Caco-2 (cell line): ENCODE results near the gene EHD1. TPM values are rescaled to one million over a fixed set of nuclear protein-coding genes. Genes with fewer than 3 reads are reported as not detected.

Experiments
- BruUV-seq: library from RNA; stranded (reverse); fragments of 400-500 nt; replicated peaks from 2 replicates; lab custom pipeline; 2021; lab: Mats Ljungman, UMichigan
- CTCF ChIA-PET: fragments of 300-600 bp; sonication (Branson Sonifier 250); formaldehyde crosslinking; loops from one replicate; lab custom pipeline; 2022; ENCODE audit warnings: antibody characterized with exemption; lab: Charles Lee
- POLR2A ChIA-PET: fragments of 300-600 bp; sonication (Branson Sonifier 250); formaldehyde crosslinking; loops from one replicate; lab custom pipeline; 2022; ENCODE audit warnings: antibody characterized with exemption; lab: Charles Lee
- DNase-seq, 2 experiments: peaks; one replicate each; pipeline versions ENCODE4 v3.0.0 to v3.0.0-alpha.2; 2020 to 2022
- H3K27me3 ChIP-seq: replicated peaks from 2 replicates; pipeline ENCODE4 v1.6.0; 2011; ENCODE audit warnings: low read length; ENCODE audit not compliant: control insufficient read depth, insufficient read depth
- H3K36me3 ChIP-seq: 2 replicates; pipeline ENCODE4 v1.5.1; 2011; ENCODE audit warnings: low read length; ENCODE audit not compliant: control insufficient read depth, insufficient read depth
- H3K4me1 ChIP-seq: fragments of 250-450 bp; sonication (Bioruptor Pico); 2 replicates; pipeline ENCODE4 v1.5.1; 2020; ENCODE audit warnings: mild to moderate bottlenecking
- H3K4me3 ChIP-seq: 2 replicates; pipeline ENCODE4 v1.5.1; 2011; ENCODE audit warnings: low read depth, mild to moderate bottlenecking, control low read depth, low read length
- H3K9me3 ChIP-seq: fragments of 250-450 bp; sonication (Bioruptor Pico); 2 replicates; pipeline ENCODE4 v1.5.1; 2020; ENCODE audit warnings: mild to moderate bottlenecking, moderate library complexity
- H3K27ac Mint-ChIP-seq: one replicate; pipeline ENCODE4 v1.8.0; 2022; ENCODE audit warnings: mixed read lengths; ENCODE audit not compliant: unreplicated experiment
- H3K27me3 Mint-ChIP-seq: one replicate; pipeline ENCODE4 v1.8.0; 2022; ENCODE audit warnings: mixed read lengths; ENCODE audit not compliant: insufficient read depth, unreplicated experiment
- H3K36me3 Mint-ChIP-seq: one replicate; pipeline ENCODE4 v1.8.0; 2022; ENCODE audit warnings: mild to moderate bottlenecking, mixed read lengths; ENCODE audit not compliant: insufficient read depth, unreplicated experiment
- H3K4me1 Mint-ChIP-seq: one replicate; pipeline ENCODE4 v1.8.0; 2022; ENCODE audit warnings: low read depth, mixed read lengths; ENCODE audit not compliant: unreplicated experiment
- H3K4me3 Mint-ChIP-seq: one replicate; pipeline ENCODE4 v1.8.0; 2022; ENCODE audit warnings: mild to moderate bottlenecking, moderate library complexity, mixed read lengths; ENCODE audit not compliant: unreplicated experiment
- H3K9me3 Mint-ChIP-seq: one replicate; pipeline ENCODE4 v1.8.0; 2022; ENCODE audit warnings: mixed read lengths; ENCODE audit not compliant: unreplicated experiment
- CTCF ChIP-seq, 2 experiments: fragments of 200-600 bp in 1 of 2; IDR thresholded peaks; 1 replicate in 1 of 2; 2 replicates in 1 of 2; pipeline versions ENCODE4 v1.5.1 to v1.8.0; 2011 to 2022; ENCODE audit warnings: antibody characterized with exemption in 1 of 2, control low read depth in 1 of 2, inconsistent platforms in 1 of 2, low read depth in 1 of 2, low read length in 1 of 2, mild to moderate bottlenecking in 1 of 2, moderate library complexity in 1 of 2; ENCODE audit not compliant: insufficient read depth in 1 of 2, severe bottlenecking in 1 of 2, unreplicated experiment in 1 of 2
- intact Hi-C: fragments of 100-400 bp; cut with micrococcal nuclease; formaldehyde crosslinking; loops from one replicate; pipeline ENCODE4 v1.10.0; 2022; ENCODE audit not compliant: unreplicated experiment
- total RNA-seq: library from RNA; stranded (reverse); gene quantifications from 2 replicates; pipeline ENCODE4 v1.2.3, GENCODE V29; 2022

The EHD1 gene
- total RNA-seq, 1 experiment from 2014 or later = 129 TPM

GRCh38 chr11:64918017-64918416 is 39.6 kb upstream of the EHD1 start:
- H3K4me1 ChIP-seq = peaks cover 6% of the 10 kb centered on the region
- H3K9me3 Mint-ChIP-seq = no peaks in the 10 kb centered on the region
- H3K36me3 Mint-ChIP-seq = peaks cover 14% of the 10 kb centered on the region
- peak overlapping the region; percentile 74 for H3K27ac Mint-ChIP-seq
- H3K4me3 Mint-ChIP-seq = peak overlapping the region; percentile 91
- no TSS peak for BruUV-seq
- no peak for DNase-seq
- H3K27me3 Mint-ChIP-seq = no peaks in the 10 kb centered on the region
- peak overlapping the region; percentile 43 for H3K4me3 ChIP-seq
- no peak for TF ChIP-seq CTCF (IDR thresholded peaks at IDR 0.05; ENCODE audit: insufficient read depth in 1 of 2, low read depth in 1 of 2, low read length in 1 of 2, severe bottlenecking in 1 of 2, unreplicated experiment in 1 of 2)
- ChIA-PET CTCF (interaction anchor here (0.9 to 1.3 kb wide), 2 partner anchors 18 to 79 kb away, joined by 3 to 4 read pairs; partner anchors contain the start of genes BATF2 and GPHA2), POLR2A (no interaction called here)
- H3K27me3 ChIP-seq = no peaks in the 10 kb centered on the region
- intact Hi-C loops = no loop called here
- H3K4me1 Mint-ChIP-seq = no peaks in the 10 kb centered on the region
- peaks cover 2% of the 10 kb centered on the region for H3K36me3 ChIP-seq
- no peaks in the 10 kb centered on the region for H3K9me3 ChIP-seq

GRCh38 chr11:64917663-64917995 is 39.2 kb upstream of the EHD1 start:
- DNase-seq = no peak
- Histone ChIP-seq H3K4me3 (peak overlapping the region; percentile 43), H3K9me3 (no peaks in the 10 kb centered on the region), H3K4me1 (peaks cover 6% of the 10 kb centered on the region), H3K36me3 (peaks cover 2% of the 10 kb centered on the region), H3K27me3 (no peaks in the 10 kb centered on the region)
- TSS peak; percentile 93 for BruUV-seq
- Mint-ChIP-seq H3K27ac (peak overlapping the region; percentile 74), H3K4me3 (peak overlapping the region; percentile 91), H3K9me3 (no peaks in the 10 kb centered on the region), H3K36me3 (peaks cover 14% of the 10 kb centered on the region), H3K4me1 (no peaks in the 10 kb centered on the region), H3K27me3 (no peaks in the 10 kb centered on the region)
- ChIA-PET POLR2A (no interaction called here), CTCF (interaction anchor here (0.6 to 0.9 kb wide), 2 partner anchors 18 to 81 kb away, joined by 3 read pairs; partner anchors contain the start of gene GPHA2)
- TF ChIP-seq CTCF (IDR thresholded peaks at IDR 0.05; ENCODE audit: insufficient read depth in 1 of 2, low read depth in 1 of 2, low read length in 1 of 2, severe bottlenecking in 1 of 2, unreplicated experiment in 1 of 2) = no peak
- intact Hi-C loops = loop anchor here (1.0 to 2.0 kb wide), 4 partner anchors 8 to 79 kb away; partner anchors contain the start of gene BATF2

GRCh38 chr11:64916775-64917662 is 38.6 kb upstream of the EHD1 start, which contains the start of gene ATG2A:
Gene ATG2A, minus strand, starts transcription at chr11:64917209. Its CDS starts 74 bp downstream, at chr11:64917135.
- H3K4me1 Mint-ChIP-seq = no peaks in the 10 kb centered on the region
- CTCF ChIA-PET = interaction anchor here (0.6 to 1.4 kb wide), 3 partner anchors 73 to 96 kb away, joined by 3 to 6 read pairs (median 5); partner anchors contain the start of gene CDC42BPG
- H3K27ac Mint-ChIP-seq = peak within 1 kb of the TSS; percentile 74
- Histone ChIP-seq H3K36me3 (peaks cover 2% of the 10 kb centered on the region), H3K27me3 (no peaks in the 10 kb centered on the region), H3K4me1 (peaks cover 6% of the 10 kb centered on the region), H3K4me3 (peak within 1 kb of the TSS; percentile 93), H3K9me3 (no peaks in the 10 kb centered on the region)
- intact Hi-C loops = loop anchor here (1.0 to 2.0 kb wide), 4 partner anchors 8 to 80 kb away; partner anchors contain the start of gene BATF2
- BruUV-seq = TSS peak; percentile 66
- peaks cover 14% of the 10 kb centered on the region for H3K36me3 Mint-ChIP-seq
- POLR2A ChIA-PET = interaction anchor here (0.5 kb wide), 1 partner anchor 698 kb away, joined by 3 read pairs; no protein-coding TSS in a partner anchor
- H3K27me3 Mint-ChIP-seq = no peaks in the 10 kb centered on the region
- peak within 1 kb of the TSS; percentile 91 for H3K4me3 Mint-ChIP-seq
- no peak for TF ChIP-seq CTCF (IDR thresholded peaks at IDR 0.05; ENCODE audit: insufficient read depth in 1 of 2, low read depth in 1 of 2, low read length in 1 of 2, severe bottlenecking in 1 of 2, unreplicated experiment in 1 of 2)
- no peaks in the 10 kb centered on the region for H3K9me3 Mint-ChIP-seq
- DNase-seq = peak; percentile 99
